ENCODE data around the gene FABP3. TPM values are rescaled to one million over a fixed set of nuclear protein-coding genes. Genes with fewer than 3 reads are reported as not detected.

FABP3 gene
- total RNA-seq, 2 experiments from 2014 or later: 0.65 TPM; not detected in 1

- intact Hi-C loops (cut with micrococcal nuclease): no loop called here
- POLR2A ChIA-PET: no interaction called here
- H3K27me3 Mint-ChIP-seq: no peaks in the 10 kb centered on the region
- DNase-seq: no peak
- TF ChIP-seq CTCF (IDR thresholded peaks at IDR 0.05): no peak
- H3K4me3 Mint-ChIP-seq: no peak overlapping the region
- peaks cover 9% of the 10 kb centered on the region for H3K4me1 Mint-ChIP-seq (ENCODE audit: low read depth)
- CTCF ChIA-PET: interaction anchor here (1.0 to 4.7 kb wide), 2 partner anchors 25 to 179 kb away, joined by 4 to 33 read pairs; no protein-coding TSS in a partner anchor
- H3K27ac Mint-ChIP-seq: no peak overlapping the region
- no peaks in the 10 kb centered on the region for H3K9me3 Mint-ChIP-seq
- ATAC-seq: no peak
- peaks cover 9% of the 10 kb centered on the region for H3K36me3 Mint-ChIP-seq (ENCODE audit: low read depth)
Observed at GRCh38 chr1:31370021-31370420, 2.9 kb downstream of the FABP3 start.

GRCh38 chr1:31368611-31369107 is 4.2 kb downstream of the FABP3 start:
- H3K4me3 Mint-ChIP-seq: no peak overlapping the region
- ChIA-PET CTCF (interaction anchor here (0.5 kb wide), 1 partner anchor 216 kb away, joined by 4 read pairs; no protein-coding TSS in a partner anchor), POLR2A (no interaction called here)
- ATAC-seq: no peak
- H3K4me1 Mint-ChIP-seq (ENCODE audit: low read depth): peaks cover 6% of the 10 kb centered on the region
- TF ChIP-seq CTCF (IDR thresholded peaks at IDR 0.05): no peak
- no peak overlapping the region for H3K27ac Mint-ChIP-seq
- no peaks in the 10 kb centered on the region for H3K27me3 Mint-ChIP-seq
- no peak for DNase-seq
- H3K36me3 Mint-ChIP-seq (ENCODE audit: low read depth): peaks cover 15% of the 10 kb centered on the region
- intact Hi-C loops (cut with micrococcal nuclease): no loop called here
- no peaks in the 10 kb centered on the region for H3K9me3 Mint-ChIP-seq

GRCh38 chr1:31366796-31367195 is 6.1 kb downstream of the FABP3 start:
- intact Hi-C loops (cut with micrococcal nuclease): no loop called here
- Mint-ChIP-seq H3K4me1 (ENCODE audit: low read depth) (no peaks in the 10 kb centered on the region), H3K27me3 (no peaks in the 10 kb centered on the region), H3K36me3 (ENCODE audit: low read depth) (peaks cover 15% of the 10 kb centered on the region), H3K27ac (no peak overlapping the region), H3K4me3 (no peak overlapping the region), H3K9me3 (no peaks in the 10 kb centered on the region)
- ATAC-seq (no peak), DNase-seq (no peak)
- ChIA-PET CTCF (no interaction called here), POLR2A (no interaction called here)
- no peak for TF ChIP-seq CTCF (IDR thresholded peaks at IDR 0.05)

GRCh38 chr1:31364561-31365250 is 8.2 kb downstream of the FABP3 start:
- Mint-ChIP-seq H3K4me3 (no peak overlapping the region), H3K27ac (no peak overlapping the region), H3K27me3 (no peaks in the 10 kb centered on the region), H3K9me3 (no peaks in the 10 kb centered on the region), H3K36me3 (ENCODE audit: low read depth) (peaks cover 18% of the 10 kb centered on the region), H3K4me1 (ENCODE audit: low read depth) (no peaks in the 10 kb centered on the region)
- TF ChIP-seq CTCF (IDR thresholded peaks at IDR 0.05): no peak
- ATAC-seq (no peak), DNase-seq (no peak)
- ChIA-PET CTCF (no interaction called here), POLR2A (no interaction called here)
- intact Hi-C loops (cut with micrococcal nuclease): no loop called here

- ChIA-PET POLR2A (interaction anchor here (0.7 kb wide), 1 partner anchor 21 kb away, joined by 3 read pairs; no protein-coding TSS in a partner anchor), CTCF (no interaction called here)
- Mint-ChIP-seq H3K27ac (no peak overlapping the region), H3K27me3 (no peaks in the 10 kb centered on the region), H3K4me1 (ENCODE audit: low read depth) (no peaks in the 10 kb centered on the region), H3K4me3 (no peak overlapping the region), H3K9me3 (no peaks in the 10 kb centered on the region), H3K36me3 (ENCODE audit: low read depth) (peaks cover 26% of the 10 kb centered on the region)
- ATAC-seq (no peak), DNase-seq (no peak)
- no peak for TF ChIP-seq CTCF (IDR thresholded peaks at IDR 0.05)
- intact Hi-C loops (cut with micrococcal nuclease): no loop called here
Observed at GRCh38 chr1:31362032-31362431, 10.8 kb downstream of the FABP3 start.
